HUES48 (cell line): ENCODE results near the gene MGAT5.

Experiments
- H3K27ac ChIP-seq: one replicate; pipeline ENCODE4 v1.7.0; 2013; ENCODE audit warnings: low read depth, low read length, inconsistent platforms
- H3K27me3 ChIP-seq: 2 replicates; pipeline ENCODE4 v1.6.1; 2013; ENCODE audit warnings: mild to moderate bottlenecking, low read length; ENCODE audit not compliant: control insufficient read depth, insufficient read depth
- H3K36me3 ChIP-seq: 2 replicates; pipeline ENCODE4 v1.6.1; 2013; ENCODE audit warnings: low read length; ENCODE audit not compliant: control insufficient read depth, insufficient read depth
- H3K4me1 ChIP-seq: 2 replicates; pipeline ENCODE4 v1.6.1; 2013; ENCODE audit warnings: mild to moderate bottlenecking, low read length; ENCODE audit not compliant: control insufficient read depth, insufficient read depth
- H3K4me3 ChIP-seq: 2 replicates; pipeline ENCODE4 v1.5.1; 2013; ENCODE audit warnings: mild to moderate bottlenecking, low read depth, low read length
- H3K9ac ChIP-seq: 2 replicates; pipeline ENCODE4 v1.6.1; 2013; ENCODE audit warnings: mild to moderate bottlenecking, low read depth, low read length, moderate library complexity
- H3K9me3 ChIP-seq: 2 replicates; pipeline ENCODE4 v1.6.1; 2013; ENCODE audit warnings: low read length; ENCODE audit not compliant: control insufficient read depth, insufficient read depth

Gene MGAT5

DNA sequence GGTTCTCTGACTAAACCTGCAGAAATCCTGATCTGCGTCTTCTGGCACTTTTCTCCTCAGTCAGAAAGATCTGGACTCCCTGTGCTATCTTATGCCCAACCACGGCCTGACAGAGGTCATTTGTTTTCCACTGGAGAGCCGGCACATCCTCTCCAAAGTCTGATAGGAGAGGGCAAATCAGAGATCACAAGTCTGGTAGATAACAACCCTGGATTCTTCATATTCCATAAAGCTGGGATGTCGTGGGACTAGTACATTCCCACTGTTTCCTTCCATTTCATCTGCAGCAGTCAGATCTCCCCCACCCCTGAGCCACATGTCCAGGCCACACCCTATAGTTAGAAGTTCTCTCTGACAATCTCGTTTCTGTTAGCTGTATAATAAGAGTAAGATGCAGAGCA lies 157.0 kb downstream of the MGAT5 start:
- Histone ChIP-seq H3K36me3 (peaks cover 4% of the 10 kb centered on the region), H3K4me3 (no peak overlapping the region), H3K27me3 (no peaks in the 10 kb centered on the region), H3K9ac (no peak overlapping the region), H3K27ac (no peak overlapping the region), H3K9me3 (no peaks in the 10 kb centered on the region), H3K4me1 (peaks cover 7% of the 10 kb centered on the region; the same call in 1 of the 2 replicates)

DNA sequence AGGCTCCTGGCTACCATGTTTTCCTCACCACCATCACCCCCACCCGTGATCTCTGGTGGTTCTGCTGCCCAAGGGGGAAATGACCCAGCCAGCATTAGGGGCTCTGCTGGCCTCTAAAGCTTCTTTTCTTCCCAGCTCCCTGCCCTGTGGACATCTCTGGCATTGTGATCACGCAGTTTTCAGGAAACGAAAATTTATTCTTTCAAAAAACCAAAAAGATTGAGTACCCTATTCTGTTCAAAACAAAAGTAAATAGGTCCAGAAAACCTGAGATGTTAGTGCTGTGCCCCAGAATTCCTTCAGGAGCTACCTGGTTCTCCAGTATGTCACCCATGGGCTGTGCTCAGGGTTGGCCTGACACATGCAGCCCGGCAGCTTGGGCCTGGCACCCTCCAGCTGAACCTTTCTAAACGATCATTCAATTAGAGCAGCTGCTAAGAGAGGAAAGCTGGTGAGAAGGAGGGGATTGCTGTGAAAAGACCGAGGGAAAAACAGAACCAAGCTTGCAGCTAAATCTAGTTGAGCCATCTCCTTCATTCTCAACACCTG lies 157.5 kb downstream of the MGAT5 start:
- no peak overlapping the region for H3K9ac ChIP-seq

DNA sequence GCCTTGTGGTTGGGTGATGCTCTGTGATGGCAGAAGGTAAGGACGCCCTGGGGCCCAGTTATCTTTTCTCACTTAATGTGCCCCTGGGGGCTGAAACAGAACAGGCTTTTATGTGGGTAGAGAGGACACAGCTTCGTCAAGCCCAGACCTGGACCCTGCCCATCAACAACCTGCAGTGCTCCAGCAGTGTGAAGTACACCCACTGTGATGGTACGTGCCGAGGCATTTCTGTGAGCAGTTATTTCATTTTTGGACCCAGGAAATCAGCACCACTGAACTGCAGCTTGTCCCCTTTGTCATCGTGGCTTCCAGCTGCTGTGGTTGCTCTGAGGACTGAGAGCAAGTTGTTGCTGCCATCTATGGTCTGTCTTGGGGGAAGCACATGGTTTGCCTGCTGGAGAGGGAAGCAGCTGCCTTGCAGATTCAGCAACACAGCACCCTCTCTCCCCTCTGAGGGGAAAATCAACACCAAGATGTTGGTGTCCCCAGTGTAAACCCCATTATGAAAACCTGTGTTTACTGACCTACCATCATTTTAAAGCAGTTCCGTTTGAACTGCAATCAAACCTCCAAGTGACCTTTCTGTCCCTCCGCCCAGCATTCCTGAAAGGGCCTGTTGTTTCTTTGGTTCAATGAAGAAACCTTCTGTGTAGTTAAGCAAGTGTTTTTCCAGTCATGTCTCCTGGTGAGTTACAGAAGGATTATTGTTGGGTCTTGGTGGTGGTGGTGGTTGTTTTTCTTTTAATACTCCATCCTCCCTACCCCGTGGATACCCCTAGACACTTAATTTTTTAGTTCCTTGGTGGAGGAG lies 158.2 kb downstream of the MGAT5 start:
- Histone ChIP-seq H3K4me1 (peaks cover 7% of the 10 kb centered on the region; the same call in 1 of the 2 replicates), H3K36me3 (peaks cover 4% of the 10 kb centered on the region), H3K9ac (no peak overlapping the region), H3K27ac (peak overlapping the region; percentile 16), H3K4me3 (no peak overlapping the region), H3K27me3 (no peaks in the 10 kb centered on the region), H3K9me3 (no peaks in the 10 kb centered on the region)

More for the DNA sequence above, 157.5 kb downstream of the MGAT5 start:
- Histone ChIP-seq H3K4me3 (no peak overlapping the region), H3K27me3 (no peaks in the 10 kb centered on the region), H3K36me3 (peaks cover 4% of the 10 kb centered on the region), H3K4me1 (peaks cover 7% of the 10 kb centered on the region; the same call in 1 of the 2 replicates), H3K27ac (peak overlapping the region; percentile 16), H3K9me3 (no peaks in the 10 kb centered on the region)

DNA sequence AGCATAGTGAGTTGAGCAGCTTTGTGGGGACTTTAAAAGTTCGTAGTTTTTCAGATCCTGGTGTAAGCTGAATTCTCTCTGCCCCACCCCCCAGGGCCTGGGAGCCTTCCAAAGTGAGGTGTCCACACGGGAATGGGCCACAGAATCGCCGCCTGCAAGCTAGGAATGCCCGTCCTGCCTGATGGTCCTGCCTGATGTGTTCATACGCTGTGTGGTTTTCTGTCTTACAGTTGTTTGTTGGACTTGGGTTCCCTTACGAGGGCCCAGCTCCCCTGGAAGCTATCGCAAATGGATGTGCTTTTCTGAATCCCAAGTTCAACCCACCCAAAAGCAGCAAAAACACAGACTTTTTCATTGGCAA lies 158.7 kb downstream of the MGAT5 start:
- peaks cover 4% of the 10 kb centered on the region for H3K36me3 ChIP-seq
- H3K27me3 ChIP-seq, result no peaks in the 10 kb centered on the region
- H3K4me1 ChIP-seq, result peaks cover 7% of the 10 kb centered on the region; the same call in 1 of the 2 replicates
- H3K27ac ChIP-seq, result no peak overlapping the region
- no peak overlapping the region for H3K4me3 ChIP-seq
- H3K9ac ChIP-seq, result no peak overlapping the region
- no peaks in the 10 kb centered on the region for H3K9me3 ChIP-seq

DNA sequence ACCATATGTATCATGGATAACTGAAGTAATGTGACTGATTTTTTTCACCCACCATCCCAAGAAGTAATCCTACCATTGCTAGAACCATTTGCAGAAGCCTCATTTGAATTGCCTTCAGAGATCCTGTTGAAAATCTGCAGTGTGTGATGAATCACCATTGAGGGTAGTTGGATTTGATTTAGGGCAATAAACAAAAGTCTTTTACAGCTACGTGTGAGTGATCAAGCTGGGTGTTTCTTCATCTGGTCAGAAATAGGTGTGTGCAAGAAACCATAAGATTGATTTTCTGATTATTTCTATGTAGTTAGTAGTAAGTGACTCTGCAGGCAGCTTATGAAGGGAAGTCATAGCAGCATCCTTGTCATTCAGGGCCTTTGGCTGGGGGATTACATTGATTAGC lies 159.6 kb downstream of the MGAT5 start:
- H3K27ac ChIP-seq, result no peak overlapping the region
- H3K9ac ChIP-seq, result no peak overlapping the region
- H3K4me1 ChIP-seq, result peaks cover 7% of the 10 kb centered on the region; the same call in 1 of the 2 replicates

DNA sequence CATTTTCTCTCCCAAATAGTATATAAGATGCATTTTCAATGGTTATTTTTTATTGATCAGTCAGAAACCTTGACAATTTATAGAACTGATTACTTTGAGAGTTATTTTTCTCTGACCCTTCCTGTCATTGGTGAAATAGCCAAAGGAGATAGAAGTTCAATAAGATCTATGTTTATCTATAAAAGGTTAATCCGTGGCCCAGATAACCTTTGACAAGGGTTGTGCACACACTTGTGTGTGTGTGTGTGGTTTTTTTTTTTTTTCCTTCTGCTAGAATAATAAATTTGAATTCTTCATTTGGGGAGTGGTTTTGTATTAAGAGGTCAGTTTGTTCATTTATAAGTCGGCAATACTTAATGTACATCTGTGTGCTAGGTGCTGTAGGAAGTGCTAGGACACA lies 160.0 kb downstream of the MGAT5 start:
- peaks cover 7% of the 10 kb centered on the region; the same call in 1 of the 2 replicates for H3K4me1 ChIP-seq
- H3K4me3 ChIP-seq, result no peak overlapping the region
- peaks cover 4% of the 10 kb centered on the region for H3K36me3 ChIP-seq
- no peak overlapping the region for H3K27ac ChIP-seq
- no peaks in the 10 kb centered on the region for H3K27me3 ChIP-seq
- H3K9me3 ChIP-seq, result no peaks in the 10 kb centered on the region
- no peak overlapping the region for H3K9ac ChIP-seq

More for the DNA sequence above, 159.6 kb downstream of the MGAT5 start:
- H3K4me3 ChIP-seq, result no peak overlapping the region
- no peaks in the 10 kb centered on the region for H3K27me3 ChIP-seq
- H3K36me3 ChIP-seq, result peaks cover 4% of the 10 kb centered on the region
- H3K9me3 ChIP-seq, result no peaks in the 10 kb centered on the region

DNA sequence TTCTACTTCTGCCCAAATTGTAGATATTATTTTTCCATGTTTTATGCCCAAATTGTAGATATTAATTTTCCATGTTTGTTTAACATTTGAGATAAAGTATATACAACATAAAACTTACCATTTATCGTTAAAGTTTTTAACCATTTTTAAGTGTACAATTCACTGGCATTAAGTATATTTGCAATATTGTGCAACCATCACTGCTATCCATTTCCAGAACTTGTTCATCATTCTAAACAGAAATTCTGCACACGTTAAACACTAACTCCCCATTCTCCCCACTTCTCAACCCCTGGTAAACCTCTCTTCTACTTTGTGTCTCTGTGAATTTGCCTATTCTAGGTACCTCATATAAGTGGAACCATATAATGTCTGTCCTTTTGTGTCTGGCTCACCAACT lies 162.1 kb downstream of the MGAT5 start:
- Histone ChIP-seq H3K9ac (no peak overlapping the region), H3K4me1 (peaks cover 7% of the 10 kb centered on the region; the same call in 1 of the 2 replicates), H3K27ac (no peak overlapping the region), H3K4me3 (no peak overlapping the region), H3K36me3 (peaks cover 4% of the 10 kb centered on the region), H3K27me3 (no peaks in the 10 kb centered on the region), H3K9me3 (no peaks in the 10 kb centered on the region)

DNA sequence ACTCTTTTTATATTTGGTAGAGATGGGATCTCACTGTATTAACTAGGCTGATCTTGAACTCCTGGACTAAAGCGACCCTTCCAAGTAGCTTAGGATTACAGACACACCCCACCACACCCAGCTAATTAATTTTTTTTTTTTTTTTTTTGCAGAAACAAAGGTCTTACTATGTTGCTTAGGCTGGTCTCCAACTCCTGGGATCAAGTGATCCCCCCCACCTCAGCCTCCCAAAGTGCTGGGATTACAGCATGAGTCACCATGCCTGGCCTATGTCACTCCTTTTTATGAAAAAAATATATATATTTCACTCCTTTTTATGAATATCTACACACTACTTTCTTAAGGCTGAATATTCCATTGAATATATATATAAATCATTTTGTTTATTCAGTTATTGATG lies 162.8 kb downstream of the MGAT5 start:
- no peak overlapping the region for H3K27ac ChIP-seq
- H3K9me3 ChIP-seq, result no peaks in the 10 kb centered on the region
- H3K27me3 ChIP-seq, result no peaks in the 10 kb centered on the region
- no peak overlapping the region for H3K9ac ChIP-seq
- H3K4me1 ChIP-seq, result peaks cover 3% of the 10 kb centered on the region; the same call in 1 of the 2 replicates
- peaks cover 4% of the 10 kb centered on the region for H3K36me3 ChIP-seq
- no peak overlapping the region for H3K4me3 ChIP-seq

DNA sequence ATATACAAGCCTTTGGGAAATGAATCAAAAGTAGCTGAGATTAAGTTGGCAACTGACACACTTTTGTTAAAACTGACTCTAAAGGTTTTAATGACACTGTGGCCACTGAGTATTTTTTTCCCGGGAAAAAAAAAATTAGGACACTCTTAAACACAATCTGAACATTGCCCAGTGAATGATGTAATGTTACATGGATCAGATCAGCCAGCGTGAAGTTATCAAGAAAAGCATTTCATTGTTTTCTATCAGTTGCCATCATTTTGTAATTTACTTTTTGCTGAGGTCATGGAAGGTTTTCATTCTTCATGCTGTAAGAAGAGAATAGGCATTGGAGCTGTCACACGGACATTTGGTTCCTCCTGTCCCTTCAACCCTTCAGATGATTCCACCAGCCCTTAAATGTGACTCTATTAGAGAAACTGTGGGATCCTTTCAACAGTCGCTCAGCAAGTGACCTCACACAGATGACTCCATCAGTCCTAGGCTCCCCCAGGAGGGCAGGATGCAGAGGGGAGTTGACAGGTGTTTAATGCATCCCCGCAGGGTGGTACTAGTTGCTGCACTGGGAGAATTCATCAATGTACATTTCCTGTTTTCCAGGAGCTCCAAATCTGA lies 164.2 kb downstream of the MGAT5 start:
- no peak overlapping the region for H3K9ac ChIP-seq
- peaks cover 9% of the 10 kb centered on the region for H3K36me3 ChIP-seq
- no peak overlapping the region for H3K27ac ChIP-seq
- H3K9me3 ChIP-seq, result no peaks in the 10 kb centered on the region
- H3K27me3 ChIP-seq, result no peaks in the 10 kb centered on the region
- H3K4me3 ChIP-seq, result no peak overlapping the region
- no peaks in the 10 kb centered on the region for H3K4me1 ChIP-seq

DNA sequence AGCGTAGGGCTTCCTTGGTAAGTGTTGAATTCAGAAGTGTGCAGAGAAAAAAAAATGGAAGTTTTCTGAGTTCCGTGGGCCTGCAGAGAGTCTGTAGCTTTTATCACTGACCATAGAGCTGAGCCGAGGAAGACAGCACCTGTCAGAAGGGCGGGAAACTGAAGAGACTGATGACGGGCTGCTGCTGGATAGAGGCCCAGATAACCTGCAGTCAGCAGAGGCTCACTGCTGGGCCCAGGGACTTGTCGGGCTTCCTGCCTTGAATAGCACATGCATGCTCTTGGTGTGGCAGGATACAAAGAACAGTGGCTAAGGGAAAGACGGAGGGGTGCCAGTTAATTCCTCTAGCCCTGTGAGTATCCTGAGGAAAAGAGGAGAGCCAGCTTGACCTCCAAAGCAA lies 166.4 kb downstream of the MGAT5 start:
- Histone ChIP-seq H3K9ac (no peak overlapping the region), H3K36me3 (peaks cover 15% of the 10 kb centered on the region), H3K27ac (no peak overlapping the region)

DNA sequence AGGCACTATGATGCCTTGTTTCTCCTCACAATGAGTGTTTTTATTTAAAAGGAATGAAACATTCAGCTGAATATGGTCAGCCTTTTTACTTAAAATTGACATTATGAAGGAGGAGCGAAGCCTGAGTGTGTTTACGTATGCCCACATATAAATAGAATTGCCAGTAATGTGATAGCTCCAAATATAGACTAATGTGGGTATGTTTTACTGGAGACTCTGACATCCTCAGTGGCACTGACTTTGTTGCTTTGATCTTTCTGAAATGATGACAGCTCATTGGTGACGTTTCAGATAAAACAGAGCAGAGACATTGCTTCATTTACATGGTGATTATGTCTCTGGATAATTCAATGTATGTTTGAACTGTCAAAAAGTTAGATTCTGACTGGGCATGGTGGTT lies 167.0 kb downstream of the MGAT5 start:
- no peak overlapping the region for H3K27ac ChIP-seq
- H3K4me1 ChIP-seq, result no peaks in the 10 kb centered on the region
- no peaks in the 10 kb centered on the region for H3K27me3 ChIP-seq
- H3K9ac ChIP-seq, result no peak overlapping the region
- H3K36me3 ChIP-seq, result peaks cover 15% of the 10 kb centered on the region
- H3K4me3 ChIP-seq, result no peak overlapping the region
- H3K9me3 ChIP-seq, result no peaks in the 10 kb centered on the region

More for the DNA sequence above, 166.4 kb downstream of the MGAT5 start:
- H3K27me3 ChIP-seq, result no peaks in the 10 kb centered on the region
- H3K4me3 ChIP-seq, result no peak overlapping the region
- H3K4me1 ChIP-seq, result no peaks in the 10 kb centered on the region
- no peaks in the 10 kb centered on the region for H3K9me3 ChIP-seq
